OCI-LY1 (cell line): ENCODE results near the gene GPD2.

Source experiments
- H2AFZ ChIP-seq: fragments of 200-600 bp; sonication (generic), shearing (Covaris generic); 2 replicates; pipeline ENCODE4 v1.6.0; 2014; ENCODE audit warnings: antibody characterized with exemption, mild to moderate bottlenecking, low read length
- H3F3A ChIP-seq: fragments of 200-600 bp; sonication (generic), shearing (Covaris generic); 2 replicates; pipeline ENCODE4 v1.6.0; 2014; ENCODE audit warnings: mild to moderate bottlenecking, antibody characterized with exemption, low read length, moderate library complexity; ENCODE audit not compliant: insufficient read depth
- H3K27ac ChIP-seq: fragments of 200-600 bp; sonication (generic); 2 replicates; pipeline ENCODE4 v1.5.1; 2014; ENCODE audit warnings: low read length, mixed run types, mild to moderate bottlenecking, low read depth; ENCODE audit not compliant: poor library complexity, severe bottlenecking
- H3K27me3 ChIP-seq: fragments of 200-600 bp; sonication (generic); 2 replicates; pipeline ENCODE4 v1.6.0; 2014; ENCODE audit warnings: antibody characterized with exemption, mild to moderate bottlenecking, low read length, moderate library complexity; ENCODE audit not compliant: insufficient read depth
- H3K36me3 ChIP-seq: fragments of 200-600 bp; sonication (generic); 2 replicates; pipeline ENCODE4 v1.6.1; 2014; ENCODE audit warnings: mild to moderate bottlenecking, antibody characterized with exemption, low read length, moderate library complexity, mixed read lengths; ENCODE audit not compliant: insufficient read depth
- H3K4me1 ChIP-seq: fragments of 200-600 bp; sonication (generic); 2 replicates; pipeline ENCODE4 v1.5.1; 2014; ENCODE audit warnings: mild to moderate bottlenecking, low read length, moderate library complexity; ENCODE audit not compliant: insufficient read depth, severe bottlenecking
- H3K4me2 ChIP-seq: fragments of 200-600 bp; sonication (generic), shearing (Covaris generic); 2 replicates; pipeline ENCODE4 v1.6.1; 2014; ENCODE audit warnings: low read length
- H3K4me3 ChIP-seq: fragments of 200-600 bp; sonication (generic); 2 replicates; pipeline ENCODE4 v1.5.1; 2014; ENCODE audit warnings: low read length, low read depth, mild to moderate bottlenecking, mixed read lengths; ENCODE audit not compliant: poor library complexity, severe bottlenecking
- H3K79me2 ChIP-seq: fragments of 200-600 bp; shearing (Covaris generic); 2 replicates; pipeline ENCODE4 v1.6.1; 2016; ENCODE audit warnings: mixed run types, low read length, mixed read lengths; ENCODE audit not compliant: insufficient read depth
- H3K9ac ChIP-seq: fragments of 200-600 bp; sonication (generic), shearing (Covaris generic); 2 replicates; pipeline ENCODE4 v1.6.1; 2014; ENCODE audit warnings: mild to moderate bottlenecking, low read length, mixed read lengths
- H3K9me2 ChIP-seq: fragments of 200-600 bp; sonication (generic), shearing (Covaris generic); 2 replicates; pipeline ENCODE4 v1.6.1; 2014; ENCODE audit warnings: low read depth, mild to moderate bottlenecking, low read length, mixed read lengths
- H3K9me3 ChIP-seq: fragments of 200-600 bp; shearing (Covaris generic); 2 replicates; pipeline ENCODE4 v1.6.1; 2014; ENCODE audit warnings: low read length, mixed read lengths
- H4K20me1 ChIP-seq: fragments of 200-600 bp; sonication (generic), shearing (Covaris generic); 2 replicates; pipeline ENCODE4 v1.6.0; 2016; ENCODE audit warnings: mild to moderate bottlenecking, low read length; ENCODE audit not compliant: insufficient read depth
- EZH2 ChIP-seq: fragments of 200-600 bp; sonication (generic), shearing (Covaris generic); IDR thresholded peaks from 2 replicates; pipeline ENCODE4 v1.8.0; 2017; ENCODE audit warnings: borderline replicate concordance, mixed run types, mild to moderate bottlenecking, antibody characterized with exemption, low read length, moderate library complexity, mixed read lengths
- TF ChIP-seq, protein P1 (sequence below): fragments of 200-600 bp; sonication (generic), shearing (Covaris generic); IDR thresholded peaks from 2 replicates; pipeline ENCODE4 v1.5.1; 2017; ENCODE audit warnings: mild to moderate bottlenecking, antibody characterized with exemption, low read length, moderate library complexity, mixed read lengths

The GPD2 gene

DNA sequence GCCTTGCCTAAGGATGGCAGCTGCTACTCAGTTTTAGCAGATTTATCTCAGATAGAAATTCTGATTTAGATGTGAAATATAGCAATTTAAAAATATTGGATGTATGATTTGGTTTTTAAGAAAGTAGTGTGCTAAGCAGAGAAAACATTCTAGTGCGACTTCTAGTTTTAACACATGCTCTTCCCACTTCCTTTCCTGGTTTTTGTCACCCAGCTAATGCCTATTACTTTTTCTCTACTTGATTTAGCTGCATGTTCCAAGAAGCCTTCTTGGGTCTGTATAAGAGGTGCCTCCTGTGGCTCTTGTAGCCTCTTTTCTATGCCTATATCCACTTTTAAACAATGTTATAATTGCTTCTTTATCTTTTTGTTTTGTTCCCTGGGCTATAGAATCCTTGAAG, 53.0 kb downstream of the GPD2 start:
- TF ChIP-seq EZH2: no peak
- TF ChIP-seq, protein P1, sequence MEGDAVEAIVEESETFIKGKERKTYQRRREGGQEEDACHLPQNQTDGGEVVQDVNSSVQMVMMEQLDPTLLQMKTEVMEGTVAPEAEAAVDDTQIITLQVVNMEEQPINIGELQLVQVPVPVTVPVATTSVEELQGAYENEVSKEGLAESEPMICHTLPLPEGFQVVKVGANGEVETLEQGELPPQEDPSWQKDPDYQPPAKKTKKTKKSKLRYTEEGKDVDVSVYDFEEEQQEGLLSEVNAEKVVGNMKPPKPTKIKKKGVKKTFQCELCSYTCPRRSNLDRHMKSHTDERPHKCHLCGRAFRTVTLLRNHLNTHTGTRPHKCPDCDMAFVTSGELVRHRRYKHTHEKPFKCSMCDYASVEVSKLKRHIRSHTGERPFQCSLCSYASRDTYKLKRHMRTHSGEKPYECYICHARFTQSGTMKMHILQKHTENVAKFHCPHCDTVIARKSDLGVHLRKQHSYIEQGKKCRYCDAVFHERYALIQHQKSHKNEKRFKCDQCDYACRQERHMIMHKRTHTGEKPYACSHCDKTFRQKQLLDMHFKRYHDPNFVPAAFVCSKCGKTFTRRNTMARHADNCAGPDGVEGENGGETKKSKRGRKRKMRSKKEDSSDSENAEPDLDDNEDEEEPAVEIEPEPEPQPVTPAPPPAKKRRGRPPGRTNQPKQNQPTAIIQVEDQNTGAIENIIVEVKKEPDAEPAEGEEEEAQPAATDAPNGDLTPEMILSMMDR: no peak
- H3K4me2 ChIP-seq: no peak overlapping the region

DNA sequence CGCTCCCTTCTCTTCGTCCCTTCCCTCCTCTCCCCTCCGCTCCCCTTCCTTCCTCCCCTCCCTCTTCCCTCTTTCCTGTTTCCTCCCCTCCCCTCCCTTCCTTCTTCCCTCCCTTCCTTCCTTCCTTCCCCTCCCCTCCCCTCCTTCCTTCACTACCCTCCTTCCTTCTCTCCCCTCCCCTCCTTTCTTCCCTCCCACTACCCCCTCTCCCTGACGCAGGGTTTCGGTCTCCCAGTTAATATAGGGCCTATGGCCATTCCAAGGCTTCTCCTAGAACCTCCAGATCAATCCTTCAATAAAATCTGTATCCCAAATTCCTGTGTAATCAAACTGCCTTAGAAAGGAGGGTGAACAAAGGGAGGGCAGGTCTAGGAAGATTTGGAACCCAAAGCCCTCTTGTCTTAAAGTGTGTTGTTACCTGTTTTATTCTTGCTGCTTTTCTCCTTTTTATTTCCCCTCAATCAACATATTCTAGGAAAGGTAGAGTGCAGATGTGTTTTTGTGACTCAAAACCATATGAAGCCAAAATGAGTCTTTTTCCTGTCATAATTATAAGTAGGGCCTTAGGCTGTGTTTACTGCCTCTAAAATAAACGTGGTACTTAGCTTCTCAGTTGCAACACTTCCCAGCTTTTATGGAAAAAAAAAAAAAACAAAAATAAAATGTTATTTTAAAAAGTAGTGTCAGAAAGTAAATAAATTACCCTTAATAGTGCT, 53.7 kb downstream of the GPD2 start:
- no peak overlapping the region for H3K27ac ChIP-seq
- no peaks in the 10 kb centered on the region for H3K4me1 ChIP-seq
- H3K4me2 ChIP-seq: no peak overlapping the region
- no peak overlapping the region for H3K9ac ChIP-seq
- TF ChIP-seq, protein P1: no peak
- TF ChIP-seq EZH2: no peak
- H2AFZ ChIP-seq: no peak overlapping the region
- no peaks in the 10 kb centered on the region for H3K36me3 ChIP-seq
- H3K9me3 ChIP-seq: no peaks in the 10 kb centered on the region
- no peaks in the 10 kb centered on the region for H3K9me2 ChIP-seq
- no peaks in the 10 kb centered on the region for H3F3A ChIP-seq
- no peaks in the 10 kb centered on the region for H4K20me1 ChIP-seq
- H3K4me3 ChIP-seq: no peak overlapping the region
- no peaks in the 10 kb centered on the region for H3K27me3 ChIP-seq
- H3K79me2 ChIP-seq: no peaks in the 10 kb centered on the region

More for the DNA sequence above, 53.0 kb downstream of the GPD2 start:
- Histone ChIP-seq H3K9ac (no peak overlapping the region), H3F3A (no peaks in the 10 kb centered on the region), H3K9me2 (no peaks in the 10 kb centered on the region), H3K4me1 (no peaks in the 10 kb centered on the region), H4K20me1 (no peaks in the 10 kb centered on the region), H3K4me3 (no peak overlapping the region), H3K9me3 (no peaks in the 10 kb centered on the region), H3K27me3 (no peaks in the 10 kb centered on the region), H3K27ac (no peak overlapping the region), H3K36me3 (no peaks in the 10 kb centered on the region), H3K79me2 (no peaks in the 10 kb centered on the region), H2AFZ (no peak overlapping the region)

DNA sequence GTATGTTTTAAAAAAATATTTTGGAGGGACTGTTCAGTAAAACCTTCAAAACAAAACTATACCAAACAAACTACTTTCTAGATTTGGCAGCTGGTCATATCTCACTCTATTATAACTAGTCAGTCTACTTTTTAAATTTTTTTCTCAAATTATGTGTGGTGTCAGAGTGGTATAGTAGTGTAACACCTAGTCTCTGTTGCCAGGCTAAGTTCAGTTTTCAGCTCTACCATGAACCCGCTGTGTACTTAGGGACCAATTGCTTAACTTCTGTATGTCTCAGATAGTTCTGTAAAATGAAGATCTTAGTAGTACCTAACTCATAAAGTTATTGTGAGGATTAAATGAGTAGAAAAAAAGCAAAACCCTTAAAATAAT, 54.3 kb downstream of the GPD2 start:
- no peaks in the 10 kb centered on the region for H3K79me2 ChIP-seq
- no peaks in the 10 kb centered on the region for H3F3A ChIP-seq
- no peak overlapping the region for H3K9ac ChIP-seq
- H3K4me1 ChIP-seq: no peaks in the 10 kb centered on the region
- no peaks in the 10 kb centered on the region for H3K9me3 ChIP-seq
- no peaks in the 10 kb centered on the region for H3K36me3 ChIP-seq
- H4K20me1 ChIP-seq: no peaks in the 10 kb centered on the region
- H3K4me2 ChIP-seq: no peak overlapping the region
- H3K4me3 ChIP-seq: no peak overlapping the region
- no peaks in the 10 kb centered on the region for H3K27me3 ChIP-seq
- TF ChIP-seq, protein P1: no peak
- TF ChIP-seq EZH2: no peak
- no peak overlapping the region for H3K27ac ChIP-seq
- H3K9me2 ChIP-seq: no peaks in the 10 kb centered on the region
- no peak overlapping the region for H2AFZ ChIP-seq
